Kidney epithelial cell (primary cell): ENCODE measurements around the gene OR4M1. TPM values are rescaled to one million over a fixed set of nuclear protein-coding genes. Genes with fewer than 3 reads are reported as not detected.
"Not testable (repeated sequence)": the region's sequence is repeated elsewhere in the genome, so short reads cannot be mapped to it uniquely, and the experiment has no call there.

Experiments
- DNase-seq: peaks from one replicate; pipeline ENCODE4 v3.0.0-alpha.2; 2010; ENCODE audit warnings: low read depth
- H3K27me3 ChIP-seq: 2 replicates; pipeline ENCODE4 v1.6.0; 2011; ENCODE audit warnings: low read length; ENCODE audit not compliant: control insufficient read depth, insufficient read depth
- H3K36me3 ChIP-seq: 2 replicates; pipeline ENCODE4 v1.5.1; 2011; ENCODE audit warnings: low read length; ENCODE audit not compliant: control insufficient read depth, insufficient read depth
- H3K4me3 ChIP-seq: 2 replicates; pipeline ENCODE4 v1.5.1; 2011; ENCODE audit warnings: low read depth, mild to moderate bottlenecking, control low read depth, low read length
- total RNA-seq: library from RNA; depleted of rRNA; stranded (reverse); fragments of >200 nt; gene quantifications from 2 replicates; pipeline ENCODE4 v1.2.3, GENCODE V29; 2015
- TF ChIP-seq, protein P1 (sequence below): IDR thresholded peaks from 2 replicates; pipeline ENCODE4 v1.5.1; 2011; ENCODE audit warnings: mild to moderate bottlenecking, moderate library complexity, low read length, control low read depth, inconsistent platforms; ENCODE audit not compliant: insufficient read depth, poor library complexity, severe bottlenecking

OR4M1 gene
- total RNA-seq, 1 donor from 2014 or later = not detected

DNA sequence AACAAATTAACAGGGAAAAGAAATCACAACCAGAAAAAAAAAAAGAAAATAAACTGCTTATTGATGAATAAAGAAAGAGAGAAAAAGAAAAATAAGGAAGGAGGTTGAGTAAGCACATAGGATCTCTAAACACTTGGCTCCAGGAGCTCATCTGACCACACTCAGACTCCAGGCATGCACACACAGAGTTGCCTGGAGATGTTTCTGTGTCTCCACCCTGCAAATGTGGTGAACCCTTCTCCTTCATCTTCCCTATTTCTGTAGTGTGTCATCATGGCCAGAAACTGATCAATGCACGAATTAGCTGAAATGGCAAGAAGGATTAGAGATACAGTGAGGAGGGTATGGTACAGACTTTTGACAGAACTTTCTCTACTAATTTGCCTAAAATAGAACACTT is 50.5 kb downstream of the OR4M1 start:
- Histone ChIP-seq H3K36me3 (no peaks in the 10 kb centered on the region), H3K27me3 (no peaks in the 10 kb centered on the region), H3K4me3 (no peak overlapping the region)
- TF ChIP-seq, protein P1, sequence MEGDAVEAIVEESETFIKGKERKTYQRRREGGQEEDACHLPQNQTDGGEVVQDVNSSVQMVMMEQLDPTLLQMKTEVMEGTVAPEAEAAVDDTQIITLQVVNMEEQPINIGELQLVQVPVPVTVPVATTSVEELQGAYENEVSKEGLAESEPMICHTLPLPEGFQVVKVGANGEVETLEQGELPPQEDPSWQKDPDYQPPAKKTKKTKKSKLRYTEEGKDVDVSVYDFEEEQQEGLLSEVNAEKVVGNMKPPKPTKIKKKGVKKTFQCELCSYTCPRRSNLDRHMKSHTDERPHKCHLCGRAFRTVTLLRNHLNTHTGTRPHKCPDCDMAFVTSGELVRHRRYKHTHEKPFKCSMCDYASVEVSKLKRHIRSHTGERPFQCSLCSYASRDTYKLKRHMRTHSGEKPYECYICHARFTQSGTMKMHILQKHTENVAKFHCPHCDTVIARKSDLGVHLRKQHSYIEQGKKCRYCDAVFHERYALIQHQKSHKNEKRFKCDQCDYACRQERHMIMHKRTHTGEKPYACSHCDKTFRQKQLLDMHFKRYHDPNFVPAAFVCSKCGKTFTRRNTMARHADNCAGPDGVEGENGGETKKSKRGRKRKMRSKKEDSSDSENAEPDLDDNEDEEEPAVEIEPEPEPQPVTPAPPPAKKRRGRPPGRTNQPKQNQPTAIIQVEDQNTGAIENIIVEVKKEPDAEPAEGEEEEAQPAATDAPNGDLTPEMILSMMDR = no peak
- DNase-seq = no peak

DNA sequence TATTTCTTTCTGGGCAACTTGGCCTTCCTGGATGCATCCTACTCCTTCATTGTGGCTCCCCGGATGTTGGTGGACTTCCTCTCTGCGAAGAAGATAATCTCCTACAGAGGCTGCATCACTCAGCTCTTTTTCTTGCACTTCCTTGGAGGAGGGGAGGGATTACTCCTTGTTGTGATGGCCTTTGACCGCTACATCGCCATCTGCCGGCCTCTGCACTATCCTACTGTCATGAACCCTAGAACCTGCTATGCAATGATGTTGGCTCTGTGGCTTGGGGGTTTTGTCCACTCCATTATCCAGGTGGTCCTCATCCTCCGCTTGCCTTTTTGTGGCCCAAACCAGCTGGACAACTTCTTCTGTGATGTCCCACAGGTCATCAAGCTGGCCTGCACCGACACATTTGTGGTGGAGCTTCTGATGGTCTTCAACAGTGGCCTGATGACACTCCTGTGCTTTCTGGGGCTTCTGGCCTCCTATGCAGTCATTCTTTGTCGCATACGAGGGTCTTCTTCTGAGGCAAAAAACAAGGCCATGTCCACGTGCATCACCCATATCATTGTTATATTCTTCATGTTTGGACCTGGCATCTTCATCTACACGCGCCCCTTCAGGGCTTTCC is 54.4 kb downstream of the OR4M1 start:
- not testable (repeated sequence) for H3K36me3 ChIP-seq, H3K27me3 ChIP-seq, DNase-seq, H3K4me3 ChIP-seq

DNA sequence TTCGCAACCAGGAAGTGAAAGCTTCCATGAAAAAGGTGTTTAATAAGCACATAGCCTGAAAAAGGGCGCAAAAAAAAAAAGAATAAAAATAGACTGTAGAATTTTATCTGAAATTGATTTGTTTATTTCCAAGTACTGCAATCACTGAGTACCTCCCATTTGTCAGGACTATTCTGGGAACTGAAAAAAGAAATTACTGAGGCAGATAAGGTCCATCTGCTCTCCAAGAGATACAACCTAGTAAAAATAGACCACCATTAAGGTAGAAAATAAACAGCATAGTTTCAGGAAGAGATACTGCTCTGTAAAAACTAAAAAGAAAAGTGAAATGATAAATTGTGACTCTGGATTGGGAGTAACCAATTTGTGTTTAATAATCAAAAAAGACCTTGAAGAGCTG is 55.0 kb downstream of the OR4M1 start:
- TF ChIP-seq, protein P1 = no peak
- H3K4me3 ChIP-seq = no peak overlapping the region

More for the DNA sequence above, 55.0 kb downstream of the OR4M1 start:
- no peak for DNase-seq
- no peaks in the 10 kb centered on the region for H3K36me3 ChIP-seq
- no peaks in the 10 kb centered on the region for H3K27me3 ChIP-seq

Other genes starting within 250 kb of the OR4M1 start
- gene OR11H2, start 59.6 kb upstream of the OR4M1 start, total RNA-seq = not detected in 2 replicates
- not detected in 2 replicates for gene OR4Q3, start 29.9 kb upstream of the OR4M1 start, total RNA-seq
- gene OR4N2, start 30.3 kb downstream of the OR4M1 start, total RNA-seq = not detected in 2 replicates
- gene OR4K2, start 101.6 kb downstream of the OR4M1 start, total RNA-seq = not detected in 2 replicates
- gene OR4K5, start 147.1 kb downstream of the OR4M1 start, total RNA-seq = not detected in 2 replicates
- gene OR4K1, start 157.4 kb downstream of the OR4M1 start, total RNA-seq = not detected in 2 replicates
- gene OR4K15, start 202.1 kb downstream of the OR4M1 start, total RNA-seq = not detected in 2 replicates
- gene OR4Q2, start 228.7 kb downstream of the OR4M1 start, total RNA-seq = not detected in 2 replicates
- gene OR4K14, start 245.8 kb downstream of the OR4M1 start, total RNA-seq = not detected in 2 replicates